ENCODE results near the gene CCSER1. TPM values are rescaled to one million over a fixed set of nuclear protein-coding genes. Genes with fewer than 3 reads are reported as not detected.

CCSER1 gene
- polyA plus RNA-seq, 1 donor from 2014 or later, result 20.8 TPM

DNA sequence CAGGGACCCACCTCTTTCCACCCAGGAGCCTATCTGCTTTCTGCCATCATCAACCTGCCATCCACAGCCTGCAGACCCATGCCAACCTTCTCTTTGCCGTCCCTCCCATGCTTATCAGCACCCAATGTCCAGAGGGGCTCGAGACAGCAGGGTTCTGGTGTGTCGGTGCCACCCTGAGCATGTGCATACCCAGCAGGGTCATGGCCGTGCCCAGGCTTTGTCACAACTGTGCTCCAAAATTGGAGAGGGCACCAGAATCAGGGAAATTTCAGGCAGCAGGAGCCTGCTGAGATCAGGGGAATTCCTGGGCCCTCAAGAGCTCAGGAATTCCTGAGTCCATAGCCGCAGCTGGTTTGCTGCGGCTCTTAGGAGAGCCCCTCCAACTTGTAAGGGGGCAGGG, 330.6 kb downstream of the CCSER1 start:
- H3K79me2 ChIP-seq (replicated peaks; ENCODE audit: insufficient read depth, low read length), result no peaks in the 10 kb centered on the region
- H4K20me1 ChIP-seq (ENCODE audit: insufficient read depth), result no peaks in the 10 kb centered on the region
- H3K9me3 ChIP-seq (ENCODE audit: low read length), result no peaks in the 10 kb centered on the region
- no peaks in the 10 kb centered on the region for H3K36me3 ChIP-seq (ENCODE audit: insufficient read depth, low read length)
- no peaks in the 10 kb centered on the region for H3K27me3 ChIP-seq (ENCODE audit: insufficient read depth, low read depth, low read length)
- no peak overlapping the region for H3K4me2 ChIP-seq (ENCODE audit: low read length)
- TF ChIP-seq EP300 (conservative IDR thresholded peaks at IDR 0.05; ENCODE audit: poor library complexity, severe bottlenecking), result no peak
- TF ChIP-seq RAD21 (conservative IDR thresholded peaks at IDR 0.05), result no peak
- no peak for TF ChIP-seq MXI1 (conservative IDR thresholded peaks at IDR 0.05; ENCODE audit: poor library complexity, severe bottlenecking)
- TF ChIP-seq, protein P1, sequence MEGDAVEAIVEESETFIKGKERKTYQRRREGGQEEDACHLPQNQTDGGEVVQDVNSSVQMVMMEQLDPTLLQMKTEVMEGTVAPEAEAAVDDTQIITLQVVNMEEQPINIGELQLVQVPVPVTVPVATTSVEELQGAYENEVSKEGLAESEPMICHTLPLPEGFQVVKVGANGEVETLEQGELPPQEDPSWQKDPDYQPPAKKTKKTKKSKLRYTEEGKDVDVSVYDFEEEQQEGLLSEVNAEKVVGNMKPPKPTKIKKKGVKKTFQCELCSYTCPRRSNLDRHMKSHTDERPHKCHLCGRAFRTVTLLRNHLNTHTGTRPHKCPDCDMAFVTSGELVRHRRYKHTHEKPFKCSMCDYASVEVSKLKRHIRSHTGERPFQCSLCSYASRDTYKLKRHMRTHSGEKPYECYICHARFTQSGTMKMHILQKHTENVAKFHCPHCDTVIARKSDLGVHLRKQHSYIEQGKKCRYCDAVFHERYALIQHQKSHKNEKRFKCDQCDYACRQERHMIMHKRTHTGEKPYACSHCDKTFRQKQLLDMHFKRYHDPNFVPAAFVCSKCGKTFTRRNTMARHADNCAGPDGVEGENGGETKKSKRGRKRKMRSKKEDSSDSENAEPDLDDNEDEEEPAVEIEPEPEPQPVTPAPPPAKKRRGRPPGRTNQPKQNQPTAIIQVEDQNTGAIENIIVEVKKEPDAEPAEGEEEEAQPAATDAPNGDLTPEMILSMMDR (IDR thresholded peaks at IDR 0.05; ENCODE audit: poor library complexity, severe bottlenecking), result no peak
- no peak for TF ChIP-seq POLR2AphosphoS5 (IDR thresholded peaks at IDR 0.05)
- no peaks in the 10 kb centered on the region for H3K9me2 ChIP-seq (ENCODE audit: insufficient read depth, low read length)
- H3F3A ChIP-seq (ENCODE audit: insufficient read depth, low read length, poor library complexity, severe bottlenecking), result no peaks in the 10 kb centered on the region
- H2AFZ ChIP-seq (ENCODE audit: low read depth, low read length), result no peak overlapping the region
- no peak overlapping the region for H3K9ac ChIP-seq (ENCODE audit: low read length)
- H3K4me3 ChIP-seq (ENCODE audit: low read length), result no peak overlapping the region
- no peak overlapping the region for H3K27ac ChIP-seq (ENCODE audit: low read length)

DNA sequence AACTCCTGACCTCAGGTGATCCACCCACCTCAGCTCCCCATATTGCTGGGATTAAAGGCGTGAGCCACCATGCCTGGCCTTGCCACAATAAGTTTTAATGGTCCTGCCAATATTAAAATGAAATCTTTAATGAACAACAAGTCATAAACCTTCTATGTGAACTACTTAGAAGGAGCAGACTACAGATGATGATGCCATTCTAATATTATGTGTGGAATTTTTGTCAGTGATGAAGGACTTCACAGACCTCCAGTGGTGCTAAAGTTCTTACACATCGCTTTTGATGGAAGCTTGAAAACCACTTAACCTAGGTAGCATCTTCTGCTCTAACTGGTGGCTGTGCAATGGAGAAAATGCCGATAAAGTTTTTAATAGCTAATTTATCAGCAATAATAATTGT, 331.4 kb downstream of the CCSER1 start:
- H3K9me3 ChIP-seq (ENCODE audit: low read length), result no peaks in the 10 kb centered on the region
- H3K4me3 ChIP-seq (ENCODE audit: low read length), result no peak overlapping the region
- TF ChIP-seq RAD21 (conservative IDR thresholded peaks at IDR 0.05) (no peak), MXI1 (conservative IDR thresholded peaks at IDR 0.05; ENCODE audit: poor library complexity, severe bottlenecking) (no peak), EP300 (conservative IDR thresholded peaks at IDR 0.05; ENCODE audit: poor library complexity, severe bottlenecking) (no peak)
- TF ChIP-seq, protein P1 (IDR thresholded peaks at IDR 0.05; ENCODE audit: poor library complexity, severe bottlenecking), result no peak
- no peaks in the 10 kb centered on the region for H3K79me2 ChIP-seq (replicated peaks; ENCODE audit: insufficient read depth, low read length)
- H4K20me1 ChIP-seq (ENCODE audit: insufficient read depth), result no peaks in the 10 kb centered on the region
- H3K27ac ChIP-seq (ENCODE audit: low read length), result no peak overlapping the region
- H3F3A ChIP-seq (ENCODE audit: insufficient read depth, low read length, poor library complexity, severe bottlenecking), result no peaks in the 10 kb centered on the region
- H3K27me3 ChIP-seq (ENCODE audit: insufficient read depth, low read depth, low read length), result no peaks in the 10 kb centered on the region
- H2AFZ ChIP-seq (ENCODE audit: low read depth, low read length), result no peak overlapping the region
- no peak overlapping the region for H3K9ac ChIP-seq (ENCODE audit: low read length)
- H3K36me3 ChIP-seq (ENCODE audit: insufficient read depth, low read length), result no peaks in the 10 kb centered on the region
- H3K9me2 ChIP-seq (ENCODE audit: insufficient read depth, low read length), result no peaks in the 10 kb centered on the region
- no peak overlapping the region for H3K4me2 ChIP-seq (ENCODE audit: low read length)

GRCh38 chr4:90474484-90474883, 347.3 kb downstream of the CCSER1 start:
- Histone ChIP-seq H3K36me3 (ENCODE audit: insufficient read depth, low read length) (no peaks in the 10 kb centered on the region), H3K27me3 (ENCODE audit: insufficient read depth, low read depth, low read length) (no peaks in the 10 kb centered on the region), H2AFZ (ENCODE audit: low read depth, low read length) (no peak overlapping the region), H3K9ac (ENCODE audit: low read length) (no peak overlapping the region), H3K79me2 (replicated peaks; ENCODE audit: insufficient read depth, low read length) (no peaks in the 10 kb centered on the region), H3K9me3 (ENCODE audit: low read length) (no peaks in the 10 kb centered on the region), H3K9me2 (ENCODE audit: insufficient read depth, low read length) (no peaks in the 10 kb centered on the region), H3K4me2 (ENCODE audit: low read length) (no peak overlapping the region), H3K27ac (ENCODE audit: low read length) (no peak overlapping the region), H4K20me1 (ENCODE audit: insufficient read depth) (no peaks in the 10 kb centered on the region), H3F3A (ENCODE audit: insufficient read depth, low read length, poor library complexity, severe bottlenecking) (no peaks in the 10 kb centered on the region), H3K4me3 (ENCODE audit: low read length) (no peak overlapping the region)
- no peak for TF ChIP-seq EP300 (conservative IDR thresholded peaks at IDR 0.05; ENCODE audit: poor library complexity, severe bottlenecking)
- TF ChIP-seq RAD21 (conservative IDR thresholded peaks at IDR 0.05), result no peak
- no peak for TF ChIP-seq REST (IDR thresholded peaks at IDR 0.05; ENCODE audit: borderline replicate concordance)
- TF ChIP-seq SMC3 (conservative IDR thresholded peaks at IDR 0.05; ENCODE audit: poor library complexity), result no peak
- TF ChIP-seq, protein P1 (IDR thresholded peaks at IDR 0.05; ENCODE audit: poor library complexity, severe bottlenecking), result no peak
- TF ChIP-seq TAF1 (IDR thresholded peaks at IDR 0.05; ENCODE audit: low read depth), result no peak
- no peak for TF ChIP-seq POLR2AphosphoS5 (IDR thresholded peaks at IDR 0.05)
- no peak for TF ChIP-seq EZH2 (IDR thresholded peaks at IDR 0.05; ENCODE audit: borderline replicate concordance, insufficient read depth, low read length, poor library complexity, severe bottlenecking)
- TF ChIP-seq MXI1 (conservative IDR thresholded peaks at IDR 0.05; ENCODE audit: poor library complexity, severe bottlenecking), result no peak

Data from neural cell (in vitro differentiated cells).